K562 (cell line): Measurements from ENCODE around the gene ZNF276. TPM values are rescaled to one million over a fixed set of nuclear protein-coding genes. Genes with fewer than 3 reads are reported as not detected.

Source experiments
- ADNP ChIP-seq: fragments of 200-800 bp; sonication (Bioruptor generic); IDR thresholded peaks from 2 replicates; pipeline ENCODE4 v1.6.1; 2016; ENCODE audit warnings: missing genetic modification characterization, missing compliant biosample characterization
- C11orf30 ChIP-seq: fragments of 450-650 bp; IDR thresholded peaks from 2 replicates; pipeline ENCODE4 v1.6.1; 2016; ENCODE audit warnings: low read depth, mild to moderate bottlenecking
- CREB3L1 ChIP-seq: fragments of 450-650 bp; IDR thresholded peaks from 2 replicates; pipeline ENCODE4 v1.6.1; 2014; ENCODE audit warnings: low read depth, mild to moderate bottlenecking, moderate library complexity, borderline replicate concordance
- HES1 ChIP-seq: fragments of 450-650 bp; IDR thresholded peaks from 2 replicates; pipeline ENCODE4 v1.6.1; 2016; ENCODE audit warnings: low read depth, mild to moderate bottlenecking, moderate library complexity
- HMGN3 ChIP-seq: IDR thresholded peaks from 2 replicates; pipeline ENCODE4 v1.6.1; 2011; ENCODE audit warnings: borderline replicate concordance, low read depth, mild to moderate bottlenecking, mixed read lengths, low read length; ENCODE audit not compliant: insufficient read length; ENCODE audit errors: extremely low read depth
- KLF16 ChIP-seq: IDR thresholded peaks from 2 replicates; pipeline ENCODE4 v1.6.1; 2016; ENCODE audit warnings: antibody characterized with exemption
- L3MBTL2 ChIP-seq: fragments of 450-650 bp; IDR thresholded peaks from 2 replicates; pipeline ENCODE4 v1.6.1; 2016; ENCODE audit warnings: mild to moderate bottlenecking, moderate library complexity
- MLLT1 ChIP-seq, 2 experiments: fragments of 450-650 bp; IDR thresholded peaks; 2 replicates each; pipeline ENCODE4 v1.6.1; 2016
- NCOR1 ChIP-seq: fragments of 450-650 bp; IDR thresholded peaks from 2 replicates; pipeline ENCODE4 v1.6.1; 2016; ENCODE audit warnings: mild to moderate bottlenecking, moderate library complexity
- RCOR1 ChIP-seq, 2 experiments: IDR thresholded peaks; 2 replicates each; pipeline ENCODE4 v1.6.1; 2012; ENCODE audit warnings: low read depth in 2 of 2, low read length in 2 of 2, borderline replicate concordance in 1 of 2, improper control_type of control experiment in 1 of 2
- RFX7 ChIP-seq: fragments of 250-450 bp; sonication (Bioruptor Pico); IDR thresholded peaks from 2 replicates; pipeline ENCODE4 v1.5.1; 2021; ENCODE audit warnings: mild to moderate bottlenecking
- SMARCA4 ChIP-seq: fragments of 450-650 bp; IDR thresholded peaks from 2 replicates; pipeline ENCODE4 v1.6.1; 2016
- SOX6 ChIP-seq: fragments of 450-650 bp; IDR thresholded peaks from 2 replicates; pipeline ENCODE4 v1.6.1; 2014; ENCODE audit warnings: mild to moderate bottlenecking
- STAT6 ChIP-seq: sonication (generic); formaldehyde crosslinking; IDR thresholded peaks from 2 replicates; pipeline ENCODE4 v1.8.1; 2023; ENCODE audit warnings: mild to moderate bottlenecking, missing genetic modification reagents
- TEAD1 ChIP-seq, 2 experiments: fragments of 450-650 bp in 1 of 2; sonication (generic) in 1 of 2; formaldehyde crosslinking; IDR thresholded peaks; 2 replicates each; pipeline versions ENCODE4 v1.4.0 to v1.8.0; 2020 to 2022; ENCODE audit warnings: mild to moderate bottlenecking in 2 of 2, missing genetic modification reagents in 1 of 2
- TEAD4 ChIP-seq, 2 experiments: sonication (generic) in 1 of 2; formaldehyde crosslinking in 1 of 2; IDR thresholded peaks; 2 replicates each; pipeline versions ENCODE4 v1.6.1 to v1.8.0; 2012 to 2022; ENCODE audit warnings: borderline replicate concordance in 1 of 2, inconsistent platforms in 1 of 2, low read length in 1 of 2, mild to moderate bottlenecking in 1 of 2, missing genetic modification reagents in 1 of 2
- ZFP91 ChIP-seq: sonication (generic); formaldehyde crosslinking; IDR thresholded peaks from 2 replicates; pipeline ENCODE4 v1.8.0; 2022; ENCODE audit warnings: mild to moderate bottlenecking, missing genetic modification reagents
- ZFX ChIP-seq: sonication (generic); formaldehyde crosslinking; IDR thresholded peaks from 2 replicates; pipeline ENCODE4 v1.8.0; 2022; ENCODE audit warnings: mild to moderate bottlenecking, missing genetic modification reagents, moderate library complexity
- ZNF717 ChIP-seq: fragments of 250-450 bp; sonication (Bioruptor Pico); IDR thresholded peaks from 2 replicates; pipeline ENCODE4 v1.5.0; 2021
- polyA plus RNA-seq, 8 experiments: library from polyadenylated mRNA; depleted of rRNA in 4 of 8; stranded (reverse) in 5 of 8; unstranded in 3 of 8; fragments of >200 nt; fragmentation: Nextera tagmentation in 2 of 8; fragmentation: Illumina TruSeq in 1 of 8; extraction: Ambion mirVana in 2 of 8; extraction: Trizol in 1 of 8; gene quantifications; 2 replicates each; pipeline versions ENCODE4 v1.2.1 to v1.2.3, GENCODE V29; 2011 to 2014; ENCODE audit warnings: inconsistent platforms in 1 of 8, missing spikeins in 1 of 8
- total RNA-seq, 7 experiments: library from RNA; depleted of rRNA in 6 of 7; stranded (reverse); fragments of >200 nt in 6 of 7; fragmentation: Illumina TruSeq in 2 of 7; extraction: Trizol in 2 of 7; gene quantifications; 2 replicates each; pipeline versions ENCODE4 v1.2.1 to v1.2.3, GENCODE V29; 2011 to 2021; ENCODE audit warnings: low replicate concordance in 1 of 7

Gene ZNF276
- total and polyA plus RNA-seq, 9 of the 15 experiments (the other 6 are each of a cell fraction or from before 2014, with no cell fraction given), result 0.49 to 43.9 (median 15.8) TPM

GRCh38 chr16:89786474-89787364 is 65.4 kb downstream of the ZNF276 start (continued):
- peak; percentile 83 for TF ChIP-seq TEAD4 (IDR thresholded peaks at IDR 0.05; ENCODE audit: low read length)
- TF ChIP-seq TEAD4 (CRISPR knock-in tag; IDR thresholded peaks at IDR 0.05; ENCODE audit: borderline replicate concordance), result no peak
- TF ChIP-seq HES1, result 0 out of 2 replicates have a peak, but pooled peaks have one; percentile 20
- TF ChIP-seq L3MBTL2, result peak; percentile 85
- TF ChIP-seq ZFX, result peak; percentile 49; the same call in 1 of the 2 replicates
- peak in 1 of 2 experiments; percentile 56; a peak in 1 of 4 replicates for TF ChIP-seq RCOR1 (IDR thresholded peaks at IDR 0.05; ENCODE audit: borderline replicate concordance in 1 of 2, low read depth in 2 of 2, low read length in 2 of 2)
- TF ChIP-seq ZNF717, result no peak
- no peak for TF ChIP-seq CREB3L1
- TF ChIP-seq MLLT1 (IDR thresholded peaks at IDR 0.05), result no peak
- no peak for TF ChIP-seq HMGN3
- TF ChIP-seq ADNP (tag), result peak; percentile 95
- peak; percentile 15; the same call in 1 of the 2 replicates for TF ChIP-seq KLF16
- peak; percentile 78 for TF ChIP-seq NCOR1
- TF ChIP-seq ZFP91 (CRISPR knock-in tag), result no peak
- peak; percentile 76; the same call in 1 of the 2 replicates for TF ChIP-seq SMARCA4
- no peak for TF ChIP-seq RFX7 (CRISPR knock-in tag)
- peak in 1 of 2 experiments; percentile 41; a peak in 1 of 4 replicates for TF ChIP-seq TEAD1 (CRISPR knock-in tag; IDR thresholded peaks at IDR 0.05)
- no peak for TF ChIP-seq STAT6
- peak; percentile 58; the same call in 1 of the 2 replicates for TF ChIP-seq C11orf30
- peak; percentile 83 for TF ChIP-seq SOX6
